ENCODE data around the gene ENPP3. TPM values are rescaled to one million over a fixed set of nuclear protein-coding genes. Genes with fewer than 3 reads are reported as not detected.

The ENPP3 gene
- total RNA-seq: not detected in 2 replicates
- long read RNA-seq: 0 reads

GRCh38 chr6:131636880-131637792 is at the start of gene ENPP3:
TSS of gene ENPP3 (plus strand) at chr6:131637302. CDS start at chr6:131637385, 83 bp downstream.
- Mint-ChIP-seq H3K4me1 (ENCODE audit: unreplicated experiment) (peaks cover 15% of the 10 kb centered on the region), H3K9me3 (ENCODE audit: unreplicated experiment) (no peaks in the 10 kb centered on the region), H3K27me3 (ENCODE audit: unreplicated experiment) (peaks cover 20% of the 10 kb centered on the region), H3K4me3 (ENCODE audit: unreplicated experiment) (peak within 1 kb of the TSS; percentile 62), H3K27ac (ENCODE audit: unreplicated experiment) (peak within 1 kb of the TSS; percentile 48), H3K36me3 (ENCODE audit: unreplicated experiment) (no peaks in the 10 kb centered on the region)
- TF ChIP-seq CTCF (IDR thresholded peaks at IDR 0.05): no peak
- DNase-seq (ENCODE audit: extremely low spot score, unreplicated experiment): no peak

- no peak for TF ChIP-seq CTCF (IDR thresholded peaks at IDR 0.05)
- no peaks in the 10 kb centered on the region for H3K9me3 Mint-ChIP-seq (ENCODE audit: unreplicated experiment)
- peaks cover 53% of the 10 kb centered on the region for H3K36me3 Mint-ChIP-seq (ENCODE audit: unreplicated experiment)
- no peaks in the 10 kb centered on the region for H3K27me3 Mint-ChIP-seq (ENCODE audit: unreplicated experiment)
- no peaks in the 10 kb centered on the region for H3K4me1 Mint-ChIP-seq (ENCODE audit: unreplicated experiment)
- no peak overlapping the region for H3K4me3 Mint-ChIP-seq (ENCODE audit: unreplicated experiment)
- H3K27ac Mint-ChIP-seq (ENCODE audit: unreplicated experiment): no peak overlapping the region
- no peak for DNase-seq (ENCODE audit: extremely low spot score, unreplicated experiment)
Measured at GRCh38 chr6:131587909-131588308, 49.2 kb upstream of the ENPP3 start.

- no peaks in the 10 kb centered on the region for H3K27me3 Mint-ChIP-seq (ENCODE audit: unreplicated experiment)
- DNase-seq (ENCODE audit: extremely low spot score, unreplicated experiment): no peak
- H3K9me3 Mint-ChIP-seq (ENCODE audit: unreplicated experiment): no peaks in the 10 kb centered on the region
- H3K4me3 Mint-ChIP-seq (ENCODE audit: unreplicated experiment): no peak overlapping the region
- H3K36me3 Mint-ChIP-seq (ENCODE audit: unreplicated experiment): peaks cover 55% of the 10 kb centered on the region
- no peak overlapping the region for H3K27ac Mint-ChIP-seq (ENCODE audit: unreplicated experiment)
- H3K4me1 Mint-ChIP-seq (ENCODE audit: unreplicated experiment): no peaks in the 10 kb centered on the region
- no peak for TF ChIP-seq CTCF (IDR thresholded peaks at IDR 0.05)
Measured at GRCh38 chr6:131588643-131589042, 48.5 kb upstream of the ENPP3 start.

GRCh38 chr6:131592935-131593334 is 44.2 kb upstream of the ENPP3 start:
- DNase-seq (ENCODE audit: extremely low spot score, unreplicated experiment): no peak
- H3K36me3 Mint-ChIP-seq (ENCODE audit: unreplicated experiment): peaks cover 59% of the 10 kb centered on the region
- H3K9me3 Mint-ChIP-seq (ENCODE audit: unreplicated experiment): no peaks in the 10 kb centered on the region
- TF ChIP-seq CTCF (IDR thresholded peaks at IDR 0.05): no peak
- no peak overlapping the region for H3K4me3 Mint-ChIP-seq (ENCODE audit: unreplicated experiment)
- H3K4me1 Mint-ChIP-seq (ENCODE audit: unreplicated experiment): no peaks in the 10 kb centered on the region
- no peaks in the 10 kb centered on the region for H3K27me3 Mint-ChIP-seq (ENCODE audit: unreplicated experiment)
- H3K27ac Mint-ChIP-seq (ENCODE audit: unreplicated experiment): no peak overlapping the region

GRCh38 chr6:131594074-131594473 is 43.0 kb upstream of the ENPP3 start:
- no peak overlapping the region for H3K27ac Mint-ChIP-seq (ENCODE audit: unreplicated experiment)
- H3K9me3 Mint-ChIP-seq (ENCODE audit: unreplicated experiment): no peaks in the 10 kb centered on the region
- no peak for TF ChIP-seq CTCF (IDR thresholded peaks at IDR 0.05)
- no peaks in the 10 kb centered on the region for H3K4me1 Mint-ChIP-seq (ENCODE audit: unreplicated experiment)
- no peak overlapping the region for H3K4me3 Mint-ChIP-seq (ENCODE audit: unreplicated experiment)
- peaks cover 56% of the 10 kb centered on the region for H3K36me3 Mint-ChIP-seq (ENCODE audit: unreplicated experiment)
- no peak for DNase-seq (ENCODE audit: extremely low spot score, unreplicated experiment)
- no peaks in the 10 kb centered on the region for H3K27me3 Mint-ChIP-seq (ENCODE audit: unreplicated experiment)

Measured in osteocyte (in vitro differentiated cells).